H1 (cell line): ENCODE results near the gene TSPAN4. TPM values are rescaled to one million over a fixed set of nuclear protein-coding genes. Genes with fewer than 3 reads are reported as not detected.

Experiments used
- CTCF ChIA-PET: fragments of 300-600 bp; sonication (Branson Sonifier 250); formaldehyde crosslinking; loops from one replicate; lab custom pipeline; 2021; ENCODE audit not compliant: partially characterized antibody; lab: Charles Lee
- POLR2A ChIA-PET: fragments of 300-600 bp; sonication (Branson Sonifier 250); formaldehyde crosslinking; loops from one replicate; lab custom pipeline; 2021; ENCODE audit warnings: inconsistent platforms; ENCODE audit not compliant: partially characterized antibody; lab: Charles Lee
- DNase-seq, 2 experiments: peaks; one replicate each; pipeline versions ENCODE4 v3.0.0 to v3.0.0-alpha.2; 2010 to 2022; ENCODE audit warnings: low spot score in 2 of 2, low read depth in 1 of 2, mixed read lengths in 1 of 2
- FAIRE-seq: peaks from 2 replicates; lab custom pipeline; 2011; peaks lifted over from hg19 to GRCh38; lab: Jason Lieb, UNC
- H2AFZ ChIP-seq: 2 replicates; pipeline ENCODE4 v1.8.1; 2012; ENCODE audit warnings: low read length, inconsistent platforms
- H2AK5ac ChIP-seq: 2 replicates; pipeline ENCODE4 v1.6.1; 2013; ENCODE audit warnings: low read depth, low read length
- H2BK120ac ChIP-seq: replicated peaks from 2 replicates; pipeline ENCODE3; 2013; ENCODE audit warnings: low read depth, low read length, inconsistent platforms
- H2BK12ac ChIP-seq: 2 replicates; pipeline ENCODE4 v1.6.1; 2013; ENCODE audit warnings: low read depth, low read length
- H2BK15ac ChIP-seq: 2 replicates; pipeline ENCODE4 v1.6.1; 2013; ENCODE audit warnings: low read length
- H2BK20ac ChIP-seq: 2 replicates; pipeline ENCODE4 v1.6.1; 2013; ENCODE audit warnings: low read length
- H2BK5ac ChIP-seq: 2 replicates; pipeline ENCODE4 v1.6.1; 2013; ENCODE audit warnings: low read depth, low read length
- H3K14ac ChIP-seq: 2 replicates; pipeline ENCODE4 v1.6.1; 2013; ENCODE audit warnings: inconsistent platforms; ENCODE audit not compliant: insufficient read length
- H3K18ac ChIP-seq: 2 replicates; pipeline ENCODE4 v1.6.1; 2013; ENCODE audit warnings: low read length; ENCODE audit errors: extremely low read depth
- H3K23ac ChIP-seq: 2 replicates; pipeline ENCODE4 v1.6.1; 2013; ENCODE audit warnings: inconsistent platforms; ENCODE audit not compliant: insufficient read length
- H3K23me2 ChIP-seq: 2 replicates; pipeline ENCODE4 v1.6.1; 2013; ENCODE audit warnings: low read depth, low read length
- H3K27ac ChIP-seq: 2 replicates; pipeline ENCODE4 v1.6.1; 2011; ENCODE audit warnings: low read depth, low read length, inconsistent platforms
- H3K27me3 ChIP-seq, 4 experiments: replicated peaks in 1 of 4; 1 replicate in 1 of 4; 2 replicates in 3 of 4; pipeline versions ENCODE4 v1.6.1 to v1.8.1; 2011 to 2013; ENCODE audit warnings: low read length in 3 of 4, mild to moderate bottlenecking in 3 of 4, inconsistent platforms in 2 of 4, mixed read lengths in 2 of 4, moderate library complexity in 1 of 4; ENCODE audit not compliant: control insufficient read depth in 3 of 4, insufficient read depth in 3 of 4; ENCODE audit errors: extremely low read depth in 1 of 4
- H3K36me3 ChIP-seq, 4 experiments: 2 replicates each; pipeline versions ENCODE4 v1.6.1 to v1.8.1; 2011 to 2013; ENCODE audit warnings: mild to moderate bottlenecking in 4 of 4, low read length in 3 of 4, moderate library complexity in 2 of 4, control low read depth in 1 of 4, inconsistent platforms in 1 of 4; ENCODE audit not compliant: insufficient read depth in 4 of 4, control insufficient read depth in 2 of 4
- H3K4ac ChIP-seq: replicated peaks from 2 replicates; pipeline ENCODE3; 2013; ENCODE audit warnings: low read length, low read depth, mixed read lengths, inconsistent platforms; ENCODE audit not compliant: insufficient read length
- H3K4me1 ChIP-seq, 4 experiments: replicated peaks in 1 of 4; 1 replicate in 1 of 4; 2 replicates in 3 of 4; pipeline versions ENCODE4 v1.6.1 to v1.8.1; 2011 to 2013; ENCODE audit warnings: low read length in 3 of 4, inconsistent platforms in 2 of 4, mixed read lengths in 1 of 4; ENCODE audit not compliant: insufficient read depth in 4 of 4, control insufficient read depth in 3 of 4
- H3K4me2 ChIP-seq, 2 experiments: 2 replicates each; pipeline versions ENCODE4 v1.6.1 to v1.8.1; 2011 to 2013; ENCODE audit warnings: low read depth in 2 of 2, low read length in 2 of 2, control low read depth in 1 of 2, inconsistent platforms in 1 of 2, mild to moderate bottlenecking in 1 of 2; ENCODE audit not compliant: insufficient read depth in 1 of 2
- H3K4me3 ChIP-seq, 4 experiments: fragments of 200-600, 300-600 bp in 1 of 4; sonication (generic), shearing (Covaris generic), sonication (Bioruptor Twin) in 1 of 4; 2 replicates each; pipeline versions ENCODE4 v1.5.1 to v1.8.1; 2011 to 2016; ENCODE audit warnings: low read length in 4 of 4, low read depth in 3 of 4, control low read depth in 2 of 4, inconsistent platforms in 2 of 4, mild to moderate bottlenecking in 2 of 4, mixed read lengths in 1 of 4, moderate library complexity in 1 of 4; ENCODE audit not compliant: insufficient read depth in 2 of 4; ENCODE audit errors: extremely low read depth in 1 of 4
- H3K56ac ChIP-seq: replicated peaks from 2 replicates; pipeline ENCODE3; 2013; ENCODE audit warnings: low read depth, mild to moderate bottlenecking, mixed read lengths, low read length, inconsistent platforms; ENCODE audit not compliant: insufficient read length
- H3K79me1 ChIP-seq: 2 replicates; pipeline ENCODE4 v1.6.1; 2013; ENCODE audit warnings: low read depth, low read length, control low read depth
- H3K79me2 ChIP-seq, 2 experiments: 2 replicates each; pipeline versions ENCODE4 v1.6.1 to v1.8.1; 2012 to 2013; ENCODE audit warnings: low read length in 2 of 2, mild to moderate bottlenecking in 2 of 2, inconsistent platforms in 1 of 2; ENCODE audit not compliant: insufficient read depth in 2 of 2, control insufficient read depth in 1 of 2
- H3K9ac ChIP-seq, 4 experiments: replicated peaks in 1 of 4; 1 replicate in 1 of 4; 2 replicates in 3 of 4; pipeline versions ENCODE4 v1.6.1 to v1.8.1; 2011 to 2013; ENCODE audit warnings: low read depth in 3 of 4, low read length in 3 of 4, control low read depth in 2 of 4, mild to moderate bottlenecking in 2 of 4, moderate library complexity in 2 of 4, inconsistent platforms in 1 of 4; ENCODE audit errors: extremely low read depth in 1 of 4
- H3K9me3 ChIP-seq, 2 experiments: 2 replicates each; pipeline versions ENCODE4 v1.6.1 to v1.8.1; 2012 to 2013; ENCODE audit warnings: mild to moderate bottlenecking in 2 of 2, moderate library complexity in 2 of 2, control low read depth in 1 of 2, inconsistent platforms in 1 of 2, low read depth in 1 of 2, low read length in 1 of 2, mixed read lengths in 1 of 2; ENCODE audit not compliant: insufficient read depth in 2 of 2
- H4K20me1 ChIP-seq, 2 experiments: replicated peaks in 1 of 2; 2 replicates each; pipeline versions ENCODE3 to v1.8.1; 2011 to 2013; ENCODE audit warnings: inconsistent platforms in 2 of 2, low read length in 2 of 2, mild to moderate bottlenecking in 1 of 2; ENCODE audit not compliant: insufficient read depth in 2 of 2, control insufficient read depth in 1 of 2
- H4K5ac ChIP-seq: 2 replicates; pipeline ENCODE4 v1.6.1; 2013; ENCODE audit warnings: low read length, low read depth, mixed read lengths, inconsistent platforms; ENCODE audit not compliant: insufficient read length
- H4K8ac ChIP-seq: 2 replicates; pipeline ENCODE4 v1.8.0; 2013; ENCODE audit warnings: mild to moderate bottlenecking, moderate library complexity, low read length, inconsistent platforms; ENCODE audit not compliant: insufficient read depth; ENCODE audit errors: extremely low read depth
- H4K91ac ChIP-seq: replicated peaks from 2 replicates; pipeline ENCODE3; 2013; ENCODE audit warnings: low read length, mixed read lengths, inconsistent platforms; ENCODE audit not compliant: insufficient read length
- CEBPB ChIP-seq: IDR thresholded peaks from 2 replicates; pipeline ENCODE4 v1.6.1; 2012; ENCODE audit warnings: low read depth, low read length
- CREB1 ChIP-seq: IDR thresholded peaks from 2 replicates; pipeline ENCODE4 v1.6.1; 2012; ENCODE audit warnings: inconsistent platforms
- GABPA ChIP-seq: IDR thresholded peaks from 2 replicates; pipeline ENCODE4 v1.6.1; 2011; ENCODE audit warnings: mild to moderate bottlenecking, low read length, moderate library complexity, borderline replicate concordance; ENCODE audit not compliant: insufficient read depth
- KDM5A ChIP-seq: fragments of 200-600 bp; IDR thresholded peaks from 2 replicates; pipeline ENCODE4 v1.7.1; 2012; ENCODE audit warnings: mild to moderate bottlenecking, low read length, inconsistent platforms, mixed read lengths
- RAD21 ChIP-seq, 2 experiments: IDR thresholded peaks in 1 of 2; conservative IDR thresholded peaks in 1 of 2; 2 replicates each; pipeline ENCODE4 v1.6.1; 2011; ENCODE audit warnings: low read depth in 2 of 2, low read length in 2 of 2, improper control_type of control experiment in 1 of 2, inconsistent platforms in 1 of 2, mild to moderate bottlenecking in 1 of 2, moderate library complexity in 1 of 2
- SIRT6 ChIP-seq: IDR thresholded peaks from one replicate; pipeline ENCODE4 v1.7.1; 2012; ENCODE audit warnings: low read length, inconsistent platforms
- SP4 ChIP-seq: IDR thresholded peaks from 2 replicates; pipeline ENCODE4 v1.6.1; 2012; ENCODE audit warnings: low read length, inconsistent platforms
- SUZ12 ChIP-seq: fragments of 200-600 bp; sonication (generic); IDR thresholded peaks from 2 replicates; pipeline ENCODE4 v1.6.1; 2012; ENCODE audit warnings: mild to moderate bottlenecking, inconsistent platforms, low read length, moderate library complexity, mixed read lengths
- YY1 ChIP-seq: IDR thresholded peaks from 2 replicates; pipeline ENCODE4 v1.6.1; 2011; ENCODE audit warnings: low read depth, mild to moderate bottlenecking, low read length
- WGBS, 2 experiments: shearing (Covaris generic) in 1 of 2; methylation state at CpG; one replicate each; pipeline versions ENCODE4 v1.1.6 to v1.1.7; 2013 to 2015; ENCODE audit warnings: low lambda C conversion rate in 2 of 2, mixed read lengths in 2 of 2, inconsistent platforms in 1 of 2, low coverage in 1 of 2, missing lambda C conversion rate in 1 of 2; ENCODE audit not compliant: insufficient replicate concordance in 2 of 2, insufficient coverage in 1 of 2, insufficient read length in 1 of 2; ENCODE audit errors: extremely low coverage in 1 of 2, missing lambda C conversion rate in 1 of 2; 5-methylcytosine and 5-hydroxymethylcytosine counted together
- polyA plus RNA-seq, 7 experiments: library from polyadenylated mRNA; depleted of rRNA in 3 of 7; stranded (reverse) in 5 of 7; unstranded in 2 of 7; fragments of >200 nt in 5 of 7; fragments of 200-250 nt in 2 of 7; gene quantifications; 1 replicate in 5 of 7; 2 replicates in 1 of 7; 4 replicates in 1 of 7; pipeline versions ENCODE4 v1.2.1 to v1.2.3, GENCODE V29; 2011 to 2013; ENCODE audit warnings: missing spikeins in 2 of 7, mixed read lengths in 2 of 7
- total RNA-seq: library from RNA; stranded (reverse); fragmentation: NEBNext Ultra II Directional; extraction: Animal tissue kit (Norgen Biotek cat#: 25700); gene quantifications from 2 replicates; pipeline ENCODE4 v1.2.1, GENCODE V29; 2021

TSPAN4 gene
- total and polyA plus RNA-seq, 2 of the 8 experiments (the other 6 are each of a cell fraction or from before 2014, with no cell fraction given) = 74.1 to 145 TPM

DNA sequence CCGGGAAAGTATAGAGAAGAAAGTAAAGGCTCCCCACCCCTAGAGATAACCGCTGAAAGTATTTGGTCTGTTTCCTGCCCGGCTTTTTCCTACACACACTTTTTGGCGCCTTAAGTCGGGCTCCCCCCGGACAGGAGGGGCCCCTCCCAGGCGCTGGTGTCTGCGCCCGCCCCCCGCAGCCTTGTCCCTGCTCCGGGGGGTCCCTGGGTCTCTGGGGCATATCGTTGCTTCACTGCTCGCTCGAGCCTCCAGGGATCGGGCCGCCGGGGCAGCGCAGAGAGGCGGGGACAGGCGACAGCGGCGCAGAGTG lies 15.9 kb upstream of the TSPAN4 start:
- CTCF ChIA-PET = no interaction called here
- peak overlapping the region in 3 of 4 experiments; percentile 40 to 54 (median 50); a peak in 3 of 7 replicates for H3K9ac ChIP-seq
- H4K5ac ChIP-seq = no peak overlapping the region
- H3K18ac ChIP-seq = no peak overlapping the region
- no peak overlapping the region for H4K91ac ChIP-seq
- H2BK15ac ChIP-seq = no peak overlapping the region
- peaks cover 0 to 10% (median 1%) of the 10 kb centered on the region in 4 experiments; a peak in 1 of 8 replicates for H3K36me3 ChIP-seq
- H2BK120ac ChIP-seq = no peak overlapping the region
- WGBS, 2 experiments = 8% methylated on average over 11 of the region's 22 CpGs; no CpG with 5 or more reads in 1 of the 2 experiments
- no peaks in the 10 kb centered on the region for H3K79me2 ChIP-seq
- no peak overlapping the region for H2BK5ac ChIP-seq
- no peaks in the 10 kb centered on the region for H3K9me3 ChIP-seq
- no peak overlapping the region for H2BK12ac ChIP-seq
- no peak overlapping the region for H3K4ac ChIP-seq
- peaks cover 26% of the 10 kb centered on the region for H3K23me2 ChIP-seq
- peaks cover 0 to 39% (median 34%) of the 10 kb centered on the region in 4 experiments; a peak in 6 of 7 replicates for H3K4me1 ChIP-seq
- peak overlapping the region; percentile 42 to 63 (median 58) for H3K4me3 ChIP-seq
- no peak for FAIRE-seq
- H3K4me2 ChIP-seq = peak overlapping the region; percentile 84 to 99
- no peak overlapping the region for H2BK20ac ChIP-seq
- peaks cover 2 to 6% of the 10 kb centered on the region in 2 experiments for H4K20me1 ChIP-seq
- TF ChIP-seq SIRT6 (no peak), GABPA (no peak), CEBPB (0 out of 2 replicates have a peak, but pooled peaks have one; percentile 26), RAD21 (IDR thresholded peaks at IDR 0.05 in 1 of 2, conservative IDR thresholded peaks at IDR 0.05 in 1 of 2; ENCODE audit: low read depth in 2 of 2, low read length in 2 of 2) (0 out of 4 replicates have a peak, but pooled peaks of 1 of the 2 experiments have one; percentile 4), YY1 (no peak), SUZ12 (0 out of 2 replicates have a peak, but pooled peaks have one; percentile 16), SP4 (no peak), CREB1 (no peak), KDM5A (no peak)
- H2AK5ac ChIP-seq = no peak overlapping the region
- peaks cover 6 to 36% (median 25%) of the 10 kb centered on the region in 4 experiments for H3K27me3 ChIP-seq
- H4K8ac ChIP-seq = peak overlapping the region; percentile 86
- H2AFZ ChIP-seq = no peak overlapping the region
- no peak overlapping the region for H3K27ac ChIP-seq
- no peak overlapping the region for H3K14ac ChIP-seq
- no peak overlapping the region for H3K23ac ChIP-seq
- POLR2A ChIA-PET = interaction anchor here (40.4 to 53.0 kb wide), 2 partner anchors 3 to 16 kb away, joined by 1917 read pairs; partner anchors contain the start of genes CD151, CEND1, CRACR2B and PIDD1
- no peaks in the 10 kb centered on the region; the same call in 1 of the 2 replicates for H3K79me1 ChIP-seq
- no peak for DNase-seq
- no peak overlapping the region for H3K56ac ChIP-seq
